Measurements from ENCODE around the gene FHOD3.
"Not testable (repeated sequence)": the region's sequence is repeated elsewhere in the genome, so short reads cannot be mapped to it uniquely, and the experiment has no call there.

The FHOD3 gene

GRCh38 chr18:36451454-36452251 is 154.1 kb downstream of the FHOD3 start:
- DNase-seq (ENCODE audit: low spot score), result no peak

DNA sequence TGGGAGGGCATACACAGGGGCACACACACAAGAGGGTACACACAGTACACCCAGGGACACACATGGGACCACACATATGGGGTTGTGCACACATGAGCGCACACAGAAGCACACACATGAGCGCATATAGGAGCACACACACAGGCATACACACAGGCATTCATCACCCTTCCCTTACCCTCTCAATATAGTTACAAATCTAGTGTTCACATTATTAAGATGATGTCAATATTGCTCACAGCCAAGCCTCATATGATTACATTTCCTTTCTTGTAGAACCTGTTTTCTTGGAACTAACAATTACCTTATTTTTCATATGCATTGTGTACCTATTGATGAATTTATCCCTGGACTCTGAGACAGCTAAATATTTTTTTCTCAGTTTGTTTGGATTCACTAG is 156.7 kb downstream of the FHOD3 start:
- DNase-seq (ENCODE audit: low spot score), result no peak

- no peak for DNase-seq (ENCODE audit: low spot score)
Measured at GRCh38 chr18:36454848-36455458, 157.4 kb downstream of the FHOD3 start.

DNA sequence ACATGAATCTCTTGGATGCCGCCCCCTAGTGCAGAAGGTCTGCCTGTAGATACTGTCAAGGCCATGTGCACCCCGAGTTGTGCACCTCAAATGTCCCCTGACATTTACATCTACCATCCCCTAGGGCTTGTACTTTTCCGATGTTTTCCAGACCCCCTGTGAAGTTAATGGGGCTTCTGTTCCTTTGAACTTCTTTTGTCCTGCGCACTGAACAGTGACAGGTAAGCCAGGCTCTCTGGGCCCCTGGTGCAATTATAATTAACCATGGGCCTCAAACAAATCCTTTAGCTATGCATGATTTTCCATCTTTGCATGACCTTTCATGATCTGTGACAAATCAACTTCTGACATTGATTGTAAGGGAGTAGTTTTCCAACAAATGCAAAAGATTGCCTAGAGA is 158.4 kb downstream of the FHOD3 start:
- DNase-seq (ENCODE audit: low spot score), result no peak

GRCh38 chr18:36456622-36457021 is 159.1 kb downstream of the FHOD3 start:
- no peak for DNase-seq (ENCODE audit: low spot score)

DNA sequence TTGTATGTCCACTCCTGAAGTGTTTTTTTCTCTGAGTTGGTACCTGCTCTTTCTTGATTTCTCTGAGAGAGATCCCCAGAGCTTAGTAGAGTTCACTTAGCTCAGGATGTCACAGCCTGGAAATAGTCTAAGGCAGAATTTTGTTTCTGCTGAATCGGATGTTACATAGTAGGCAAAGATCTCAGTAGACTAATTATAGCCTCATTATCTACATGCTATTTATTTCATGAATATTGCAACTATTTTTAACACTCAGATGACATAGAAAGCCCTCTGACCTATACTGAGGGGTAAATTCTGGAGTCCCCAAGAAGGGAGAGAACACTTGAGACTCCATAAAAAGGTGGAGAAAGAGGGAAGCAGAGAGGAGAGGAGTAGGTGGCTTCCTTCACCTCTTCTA is 160.2 kb downstream of the FHOD3 start:
- DNase-seq (ENCODE audit: low spot score), result no peak

DNA sequence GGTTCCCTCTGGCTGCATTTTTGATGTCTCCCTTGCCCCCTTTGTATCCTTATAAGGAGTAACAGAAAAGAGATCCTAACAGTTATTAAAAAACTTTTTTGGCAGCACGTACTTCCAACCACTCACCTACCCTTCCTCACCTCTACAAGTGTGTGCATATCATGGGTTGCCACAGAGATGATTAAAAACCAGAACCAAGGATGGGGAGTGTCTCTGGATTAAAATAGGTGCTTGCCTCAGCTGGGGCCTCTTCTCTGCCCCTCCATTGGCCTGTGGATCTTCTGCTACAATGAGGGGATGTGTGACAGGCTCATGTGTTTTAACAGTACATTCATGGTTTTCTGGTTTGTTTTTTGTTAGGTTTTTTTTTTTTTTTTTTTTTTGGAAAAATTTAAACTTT is 160.8 kb downstream of the FHOD3 start:
- no peak for DNase-seq (ENCODE audit: low spot score)

GRCh38 chr18:36459203-36459602 is 161.7 kb downstream of the FHOD3 start:
- no peak for DNase-seq (ENCODE audit: low spot score)

GRCh38 chr18:36459786-36460185 is 162.3 kb downstream of the FHOD3 start:
- no peak for DNase-seq (ENCODE audit: low spot score)

GRCh38 chr18:36460324-36460850 is 162.9 kb downstream of the FHOD3 start:
- no peak for DNase-seq (ENCODE audit: low spot score)

DNA sequence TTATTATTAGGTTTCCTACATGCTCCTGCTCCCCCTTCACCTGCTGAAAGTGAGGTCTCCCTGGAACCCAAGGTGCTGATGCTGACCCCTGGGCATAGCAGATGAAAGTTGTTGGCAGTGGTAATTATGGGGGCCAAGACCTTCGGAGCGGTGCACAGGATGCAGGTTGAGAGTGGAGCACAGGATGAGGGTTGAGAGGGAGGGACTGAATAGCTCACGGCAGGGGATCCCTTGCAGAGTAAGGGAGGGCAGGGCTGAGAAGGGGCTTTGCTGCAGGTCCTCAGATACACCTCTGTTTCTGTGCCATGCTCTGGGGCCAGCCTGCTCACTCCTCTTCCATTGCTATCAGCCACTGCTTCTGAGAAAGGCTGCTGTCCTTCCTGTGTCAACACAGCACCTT is 163.3 kb downstream of the FHOD3 start:
- DNase-seq (ENCODE audit: low spot score), result no peak

- no peak for DNase-seq (ENCODE audit: low spot score)
Measured at GRCh38 chr18:36461551-36461987, 164.1 kb downstream of the FHOD3 start.

- not testable (repeated sequence) for DNase-seq (ENCODE audit: low spot score)
Measured at GRCh38 chr18:36463516-36463915, 166.0 kb downstream of the FHOD3 start.

GRCh38 chr18:36464126-36464651 is 166.7 kb downstream of the FHOD3 start:
- DNase-seq (ENCODE audit: low spot score), result no peak

GRCh38 chr18:36465276-36465675 is 167.8 kb downstream of the FHOD3 start:
- DNase-seq (ENCODE audit: low spot score), result no peak

DNA sequence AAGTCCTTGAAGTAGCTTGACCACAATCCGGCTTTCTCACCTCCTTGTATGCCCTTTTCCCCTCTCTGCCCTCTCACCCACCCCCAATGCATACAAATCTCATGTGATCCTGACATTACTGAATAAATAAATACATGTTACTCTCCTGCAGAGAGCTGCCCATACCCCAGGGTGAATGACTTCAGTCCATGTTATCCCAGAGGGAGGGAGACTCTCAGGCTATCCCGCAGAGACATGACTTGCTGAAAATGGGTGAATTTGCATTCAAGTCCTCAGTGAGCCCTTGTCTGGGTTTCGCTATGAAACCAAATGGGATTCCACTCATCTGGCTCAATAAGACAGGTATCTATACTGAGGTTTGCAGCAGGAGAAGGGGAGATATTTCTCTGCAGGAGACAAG is 168.5 kb downstream of the FHOD3 start:
- no peak for DNase-seq (ENCODE audit: low spot score)

DNA sequence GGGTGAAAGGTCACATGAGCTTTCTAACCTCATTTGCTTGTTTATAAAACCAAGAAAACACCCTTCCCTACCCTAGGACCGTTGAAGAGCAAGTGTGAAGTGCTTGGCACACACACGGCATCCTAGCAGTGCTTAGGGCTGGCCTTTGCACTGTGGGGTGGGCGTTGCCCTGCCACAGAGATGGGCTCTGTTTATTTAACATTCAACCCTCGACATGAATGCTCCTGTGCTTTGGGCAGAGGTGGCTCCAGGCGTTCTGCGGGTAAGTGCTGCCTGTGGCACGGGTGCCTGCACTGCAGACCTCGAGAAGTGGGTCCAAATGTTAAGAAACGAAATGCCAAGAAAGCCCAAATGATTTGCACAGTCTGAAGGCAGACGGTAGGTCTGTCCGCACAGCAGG is 170.1 kb downstream of the FHOD3 start:
- no peak for DNase-seq (ENCODE audit: low spot score)

GRCh38 chr18:36468161-36468560 is 170.6 kb downstream of the FHOD3 start:
- DNase-seq (ENCODE audit: low spot score), result no peak

DNA sequence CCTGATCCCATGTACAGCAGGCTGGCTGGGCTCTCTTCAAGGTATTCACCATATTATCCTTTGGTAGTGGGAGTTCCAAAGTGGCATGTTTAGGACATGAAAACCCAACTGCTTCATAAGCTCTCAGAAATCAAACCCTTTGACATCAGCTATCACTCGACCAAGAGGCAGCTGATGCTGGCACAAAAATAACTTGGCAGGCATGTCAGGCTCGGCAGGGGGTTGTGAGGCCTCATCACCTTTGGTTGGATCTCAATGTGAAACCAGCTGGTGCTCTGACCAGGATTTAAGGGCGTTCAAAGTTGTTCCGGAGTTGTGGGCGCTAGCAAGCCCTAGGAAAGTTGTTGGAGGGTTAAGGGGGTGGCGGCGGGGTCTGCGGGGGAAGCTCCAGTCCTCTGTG is 171.9 kb downstream of the FHOD3 start:
- no peak for DNase-seq (ENCODE audit: low spot score)

DNA sequence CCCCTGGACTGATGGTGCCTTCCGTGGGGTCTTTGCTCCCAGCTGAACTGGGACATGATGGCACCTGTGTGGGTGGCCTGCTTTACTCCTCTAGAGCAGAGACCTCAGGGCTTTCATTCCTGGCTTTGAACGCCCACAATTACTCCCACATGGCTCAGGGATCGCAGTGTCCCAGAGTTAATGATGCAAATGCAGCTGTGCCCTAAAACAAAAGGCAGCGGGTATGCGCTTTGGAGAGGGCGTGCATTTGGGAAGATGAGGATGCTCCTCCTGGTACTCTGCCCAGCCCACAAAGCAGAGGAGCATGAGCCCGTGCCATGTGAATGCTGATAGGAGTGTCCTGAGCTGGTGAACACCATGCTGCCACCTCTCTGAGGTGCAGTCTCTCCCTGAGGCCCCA is 173.4 kb downstream of the FHOD3 start:
- no peak for DNase-seq (ENCODE audit: low spot score)

- DNase-seq (ENCODE audit: low spot score), result no peak
Measured at GRCh38 chr18:36471393-36471792, 173.9 kb downstream of the FHOD3 start.

DNA sequence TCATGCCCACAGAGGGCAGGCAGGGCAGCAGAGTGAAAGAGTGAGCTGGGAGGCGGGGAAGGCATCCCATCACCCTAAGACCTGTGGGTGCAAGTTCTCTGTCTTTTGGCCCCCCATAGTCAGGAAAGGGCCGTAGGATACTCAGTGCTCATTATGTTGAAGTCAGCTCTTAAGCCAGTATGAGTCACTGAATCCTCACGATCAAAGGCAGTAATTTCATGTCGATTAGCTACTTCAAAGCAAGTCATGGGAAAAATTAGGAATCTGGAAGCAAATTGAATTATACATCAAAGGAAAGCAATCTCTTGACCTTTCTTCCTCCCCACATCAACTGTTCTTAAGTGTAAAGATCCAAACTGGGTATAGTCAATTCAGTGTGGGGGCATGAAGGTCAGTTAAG is 178.9 kb downstream of the FHOD3 start:
- DNase-seq (ENCODE audit: low spot score), result no peak

DNA sequence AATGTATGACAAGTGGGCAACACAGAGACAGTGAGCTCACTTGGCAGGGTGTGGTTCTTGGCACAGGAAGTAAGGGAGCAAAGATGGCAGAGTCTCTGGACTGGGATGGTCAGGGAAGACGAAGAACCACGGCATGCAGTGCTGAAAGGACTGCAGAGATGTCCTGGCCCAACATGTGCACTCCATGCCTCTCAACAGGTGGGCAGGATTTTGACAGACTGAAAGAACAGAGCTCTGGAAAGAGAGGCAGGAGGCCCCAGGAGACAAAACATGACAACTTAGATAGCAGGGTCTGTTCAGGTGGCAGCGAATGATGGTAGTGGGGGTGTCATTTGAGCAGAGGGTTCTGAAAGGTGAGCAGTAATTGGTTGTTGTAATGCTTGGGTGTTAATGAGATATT is 180.3 kb downstream of the FHOD3 start:
- no peak for DNase-seq (ENCODE audit: low spot score)
